DMS79 treated with DMSO at 0.1 percent for 48 hours (cell line): Measurements from ENCODE around the gene FES.
A peak's percentile ranks its signal among the peaks of the same experiment; 100 is the strongest.
"Not testable (repeated sequence)": the region's sequence is repeated elsewhere in the genome, so short reads cannot be mapped to it uniquely, and the experiment has no call there.

ENCODE experiments used
- DNase-seq: peaks from one replicate; lab custom pipeline; 2025; lab: John Stamatoyannopoulos, UW

FES gene

DNA sequence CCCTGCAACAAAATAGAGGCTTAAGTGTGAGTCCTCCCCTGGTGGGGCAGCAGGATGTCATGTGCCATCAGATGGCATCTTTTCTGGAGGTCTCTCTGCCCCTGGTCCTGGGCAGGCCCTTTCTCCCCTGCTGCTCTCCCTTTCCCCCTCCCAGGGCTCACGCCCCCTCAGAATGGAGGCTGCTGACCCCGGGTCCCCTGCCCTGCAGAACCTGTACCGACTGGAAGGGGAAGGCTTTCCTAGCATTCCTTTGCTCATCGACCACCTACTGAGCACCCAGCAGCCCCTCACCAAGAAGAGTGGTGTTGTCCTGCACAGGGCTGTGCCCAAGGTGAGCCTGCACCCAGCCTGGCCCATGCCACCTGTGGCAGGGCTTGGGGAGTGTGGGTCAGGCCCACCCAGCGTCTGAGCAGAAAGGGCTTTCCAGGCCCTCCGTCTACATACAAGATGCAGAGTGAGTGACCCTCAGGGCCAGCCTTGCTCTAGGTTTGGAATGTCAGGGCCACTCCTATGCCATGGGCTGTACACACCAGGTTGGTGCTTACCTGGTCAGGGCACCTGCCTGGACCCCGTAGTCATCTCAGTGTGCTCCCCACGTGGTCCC is 7.1 kb downstream of the FES start:
- DNase-seq = no peak

- DNase-seq = no peak
These were observed 7.7 kb downstream of the FES start for GRCh38 chr15:90892023-90892422.

GRCh38 chr15:90892498-90893174 is 8.3 kb downstream of the FES start:
- DNase-seq = no peak

GRCh38 chr15:90893175-90894090 is 9.1 kb downstream of the FES start:
- no peak for DNase-seq

GRCh38 chr15:90895571-90896117 is 11.3 kb downstream of the FES start:
- peak; percentile 2 for DNase-seq

GRCh38 chr15:90897131-90897655 is 12.9 kb downstream of the FES start:
- not testable (repeated sequence) for DNase-seq

DNA sequence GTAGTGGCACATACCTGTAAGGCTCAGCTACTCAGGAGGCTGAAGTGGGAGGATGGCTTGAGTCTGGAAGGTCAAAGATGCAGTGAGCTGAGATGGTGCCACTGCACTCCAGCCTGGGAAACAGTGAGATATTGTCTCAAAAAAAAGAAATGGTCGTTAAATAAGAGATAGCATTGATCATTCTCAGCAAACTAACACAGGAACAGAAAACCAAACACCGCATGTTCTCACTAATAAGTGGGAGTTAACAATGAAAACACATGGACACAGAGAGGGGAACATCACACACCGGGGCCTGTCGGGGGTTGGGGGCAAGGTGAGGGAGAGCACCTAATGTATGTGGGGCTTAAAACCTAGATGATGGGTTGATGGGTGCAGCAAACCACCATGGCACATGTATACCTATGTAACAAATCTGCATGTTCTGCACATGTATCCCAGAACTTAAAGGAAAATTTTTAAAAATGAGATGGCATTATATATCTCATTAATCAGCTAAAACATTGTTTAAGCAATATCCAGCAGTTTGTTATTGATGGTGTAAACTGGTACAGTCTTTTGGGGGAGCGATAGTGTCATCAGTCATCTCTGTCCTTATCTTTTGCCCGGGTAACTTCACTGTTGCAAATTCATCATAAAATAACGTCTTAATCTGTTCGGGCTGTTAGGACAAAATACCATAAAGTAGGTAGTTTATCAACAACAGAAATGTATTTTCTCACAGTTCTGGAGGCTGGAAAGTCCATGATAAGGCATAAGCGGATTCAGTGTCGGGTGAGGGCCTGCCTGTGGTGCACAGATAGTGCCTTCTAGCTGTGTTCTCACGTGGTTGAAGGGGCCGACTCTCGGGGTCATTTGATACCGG is 17.1 kb downstream of the FES start:
- no peak for DNase-seq

- DNase-seq = peak; percentile 56
These were observed 17.9 kb downstream of the FES start for GRCh38 chr15:90902040-90902839.

DNA sequence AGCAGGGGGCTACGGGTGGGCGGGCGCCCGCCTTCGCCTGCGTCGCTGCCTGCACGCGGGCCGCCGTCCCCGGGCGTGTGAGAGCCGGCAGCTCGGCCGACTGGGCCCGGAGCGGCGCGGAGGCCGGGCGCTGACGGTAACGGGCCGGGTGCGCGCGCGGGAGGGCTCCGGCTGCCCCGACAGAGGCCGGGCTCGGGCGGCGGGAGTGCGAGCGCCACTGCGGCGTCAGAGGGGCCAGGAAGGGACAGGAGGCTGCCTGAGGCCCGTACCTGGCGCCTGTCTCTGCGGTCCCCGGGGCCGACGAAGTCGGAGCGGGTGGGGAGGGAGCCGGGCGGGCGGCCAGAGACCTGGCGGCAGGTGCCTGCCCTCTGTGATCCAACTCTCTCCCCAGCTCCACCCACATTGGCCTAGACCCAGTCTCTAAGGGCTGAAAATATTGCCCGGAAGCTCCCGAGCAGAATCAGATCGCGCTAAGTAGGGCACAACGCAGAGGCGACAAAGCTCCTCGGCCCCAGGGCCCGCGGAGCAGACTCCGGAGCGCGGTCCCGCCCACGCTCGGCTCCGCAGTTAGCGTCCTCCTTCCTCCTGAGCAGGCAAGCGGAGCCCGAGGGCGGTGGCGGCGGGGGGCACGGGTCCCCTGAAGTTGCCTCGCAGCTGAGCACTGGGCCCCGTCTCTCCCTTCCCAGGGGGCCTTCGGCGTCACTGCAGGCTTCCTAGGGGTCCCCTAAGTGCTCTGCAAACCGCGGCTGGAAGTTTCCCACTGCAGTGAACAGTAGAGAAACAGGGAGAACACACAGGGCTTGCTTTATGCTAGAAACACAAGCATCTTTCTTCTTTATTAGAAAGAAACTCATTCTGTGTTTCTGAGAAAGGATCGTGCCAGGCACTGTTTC is 18.8 kb downstream of the FES start, which contains the start of gene MAN2A2:
Gene MAN2A2 (plus strand): TSS at position 463 of the 893 bp plus-strand sequence. CDS start 906 bp downstream, outside the sequence.
- peak; percentile 6 for DNase-seq

- peak; percentile 1 for DNase-seq
These were observed 19.6 kb downstream of the FES start for GRCh38 chr15:90903733-90904536.

- no peak for DNase-seq
These were observed 20.4 kb downstream of the FES start for GRCh38 chr15:90904746-90905145.

DNA sequence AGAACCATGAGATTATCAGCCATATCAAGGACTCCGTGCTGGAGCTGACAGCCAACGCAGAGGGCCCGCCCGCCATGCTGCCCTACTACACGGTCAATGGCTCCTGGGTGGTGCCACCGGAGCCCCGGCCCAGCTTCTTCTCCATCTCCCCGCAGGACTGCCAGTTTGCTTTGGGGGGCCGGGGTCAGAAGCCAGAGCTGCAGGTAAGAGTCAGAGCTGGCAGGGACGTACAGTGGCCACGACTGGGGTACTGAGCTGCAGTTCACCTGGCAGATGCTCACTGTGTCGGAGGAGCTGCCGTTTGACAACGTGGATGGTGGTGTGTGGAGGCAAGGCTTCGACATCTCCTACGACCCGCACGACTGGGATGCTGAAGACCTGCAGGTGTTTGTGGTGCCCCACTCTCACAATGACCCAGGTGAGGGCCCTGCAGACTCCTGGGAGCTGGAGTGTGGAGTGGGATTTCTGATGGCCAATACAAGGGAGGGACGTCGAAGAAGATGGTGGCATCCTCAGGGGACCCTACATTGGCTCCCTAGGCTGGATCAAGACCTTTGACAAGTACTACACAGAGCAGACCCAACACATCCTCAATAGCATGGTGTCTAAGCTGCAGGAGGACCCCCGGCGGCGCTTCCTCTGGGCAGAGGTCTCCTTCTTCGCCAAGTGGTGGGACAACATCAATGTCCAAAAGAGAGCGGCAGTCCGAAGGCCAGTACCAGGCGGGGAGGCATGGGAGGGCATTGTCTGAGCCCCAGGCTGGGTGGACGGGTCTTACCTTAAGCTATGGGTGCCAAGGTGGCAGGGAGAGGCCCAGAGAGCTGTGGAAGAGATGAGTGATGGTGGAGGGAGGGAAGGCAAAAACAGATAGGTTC is 21.2 kb downstream of the FES start:
- no peak for DNase-seq

GRCh38 chr15:90906181-90906849 is 22.0 kb downstream of the FES start:
- no peak for DNase-seq

DNA sequence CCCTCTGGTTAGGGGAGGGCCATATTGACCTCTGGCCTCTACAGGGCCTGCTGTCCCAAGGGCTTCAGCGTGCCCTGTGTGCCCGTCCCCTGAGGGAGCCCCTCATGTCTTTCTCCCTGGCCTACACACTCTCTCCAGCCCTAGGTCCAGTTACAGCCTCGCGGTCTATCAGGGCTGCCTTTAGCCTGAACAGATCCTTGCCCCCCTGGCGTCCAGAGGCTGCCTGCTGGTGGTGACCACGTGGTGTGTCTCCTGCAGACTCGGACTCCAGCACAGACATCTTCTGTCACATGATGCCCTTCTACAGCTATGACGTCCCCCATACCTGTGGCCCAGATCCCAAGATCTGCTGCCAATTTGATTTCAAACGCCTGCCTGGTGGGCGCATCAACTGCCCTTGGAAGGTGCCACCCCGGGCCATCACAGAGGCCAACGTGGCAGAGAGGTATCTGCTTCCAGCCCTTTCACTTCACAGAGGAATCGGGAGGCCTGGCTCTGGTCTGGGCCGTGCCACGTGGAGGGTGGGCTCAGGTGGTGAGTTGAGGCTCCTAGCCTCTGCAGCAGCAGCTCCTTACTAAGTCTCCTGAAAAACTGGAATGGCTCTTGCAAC is 22.9 kb downstream of the FES start:
- DNase-seq = no peak

- no peak for DNase-seq
These were observed 23.7 kb downstream of the FES start for GRCh38 chr15:90907838-90908507.

- DNase-seq = not testable (repeated sequence)
These were observed 25.1 kb downstream of the FES start for GRCh38 chr15:90909449-90909848.
